ENCODE data around the gene CSNK1A1.

The CSNK1A1 gene

GRCh38 chr5:149457393-149457763, 93.9 kb downstream of the CSNK1A1 start:
- Histone ChIP-seq H3K36me3 (ENCODE audit: insufficient read depth, low read length) (no peaks in the 10 kb centered on the region), H3K27me3 (ENCODE audit: insufficient read depth, low read length, poor library complexity, severe bottlenecking) (no peaks in the 10 kb centered on the region), H3K9me3 (ENCODE audit: insufficient read depth, low read depth, low read length) (no peaks in the 10 kb centered on the region), H2AFZ (ENCODE audit: low read length) (no peak overlapping the region), H3K4me2 (ENCODE audit: low read depth, low read length, poor library complexity, severe bottlenecking) (no peak overlapping the region), H3K4me3 (ENCODE audit: low read length, poor library complexity, severe bottlenecking) (no peak overlapping the region), H3K4me1 (ENCODE audit: insufficient read depth, low read length, poor library complexity, severe bottlenecking) (peaks cover 8% of the 10 kb centered on the region), H3K9me2 (replicated peaks; ENCODE audit: low read depth, low read length) (no peaks in the 10 kb centered on the region), H4K20me1 (ENCODE audit: insufficient read depth, low read length, poor library complexity, severe bottlenecking) (no peaks in the 10 kb centered on the region), H3F3A (ENCODE audit: low read depth) (no peaks in the 10 kb centered on the region), H3K9ac (ENCODE audit: low read depth, low read length, poor library complexity, severe bottlenecking) (no peak overlapping the region), H3K79me2 (ENCODE audit: insufficient read depth, low read length) (no peaks in the 10 kb centered on the region)
- TF ChIP-seq, protein P1, sequence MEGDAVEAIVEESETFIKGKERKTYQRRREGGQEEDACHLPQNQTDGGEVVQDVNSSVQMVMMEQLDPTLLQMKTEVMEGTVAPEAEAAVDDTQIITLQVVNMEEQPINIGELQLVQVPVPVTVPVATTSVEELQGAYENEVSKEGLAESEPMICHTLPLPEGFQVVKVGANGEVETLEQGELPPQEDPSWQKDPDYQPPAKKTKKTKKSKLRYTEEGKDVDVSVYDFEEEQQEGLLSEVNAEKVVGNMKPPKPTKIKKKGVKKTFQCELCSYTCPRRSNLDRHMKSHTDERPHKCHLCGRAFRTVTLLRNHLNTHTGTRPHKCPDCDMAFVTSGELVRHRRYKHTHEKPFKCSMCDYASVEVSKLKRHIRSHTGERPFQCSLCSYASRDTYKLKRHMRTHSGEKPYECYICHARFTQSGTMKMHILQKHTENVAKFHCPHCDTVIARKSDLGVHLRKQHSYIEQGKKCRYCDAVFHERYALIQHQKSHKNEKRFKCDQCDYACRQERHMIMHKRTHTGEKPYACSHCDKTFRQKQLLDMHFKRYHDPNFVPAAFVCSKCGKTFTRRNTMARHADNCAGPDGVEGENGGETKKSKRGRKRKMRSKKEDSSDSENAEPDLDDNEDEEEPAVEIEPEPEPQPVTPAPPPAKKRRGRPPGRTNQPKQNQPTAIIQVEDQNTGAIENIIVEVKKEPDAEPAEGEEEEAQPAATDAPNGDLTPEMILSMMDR (conservative IDR thresholded peaks at IDR 0.05; ENCODE audit: low read length), result no peak
- no peak for TF ChIP-seq EZH2phosphoT487 (IDR thresholded peaks at IDR 0.05; ENCODE audit: borderline replicate concordance)

DNA sequence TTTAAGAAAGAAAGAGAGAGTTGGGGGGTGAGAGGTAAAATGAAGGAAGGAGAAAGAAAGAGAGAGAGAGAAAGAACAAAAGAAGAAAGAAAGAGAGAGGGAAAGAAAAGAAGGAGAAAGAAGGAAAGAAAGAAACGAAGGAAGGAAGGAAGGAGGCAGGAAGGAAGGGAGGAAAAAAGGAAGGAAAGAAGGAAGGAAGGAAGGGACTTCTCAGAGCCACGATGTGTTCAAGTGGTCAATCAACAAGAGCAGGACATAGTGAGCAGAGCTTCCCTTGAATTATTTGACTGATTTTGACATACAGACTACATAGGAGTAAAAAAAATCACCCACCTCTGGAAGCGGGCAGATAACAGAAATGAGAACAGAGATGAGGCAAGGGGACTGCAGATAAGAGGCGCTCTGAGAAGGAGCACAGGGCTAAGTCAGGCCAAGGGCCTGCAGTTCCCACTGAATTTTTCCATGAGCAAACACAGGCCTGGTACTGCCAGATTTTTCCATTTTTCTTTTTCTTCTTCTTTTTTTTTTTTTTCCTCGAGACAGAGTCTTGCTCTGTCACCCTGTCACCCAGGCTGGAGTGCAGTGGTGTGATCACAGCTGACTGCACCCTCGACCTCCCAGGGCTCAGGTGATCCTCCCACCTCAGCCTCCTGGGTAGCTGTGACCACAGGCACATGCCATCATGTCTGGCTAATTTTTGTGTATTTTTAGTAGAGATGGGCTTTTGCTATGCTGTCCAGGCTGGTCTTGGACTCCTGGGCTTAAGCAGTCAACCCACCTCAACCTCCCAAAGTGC, 94.4 kb downstream of the CSNK1A1 start:
- no peaks in the 10 kb centered on the region for H4K20me1 ChIP-seq (ENCODE audit: insufficient read depth, low read length, poor library complexity, severe bottlenecking)
- H3K9me3 ChIP-seq (ENCODE audit: insufficient read depth, low read depth, low read length), result no peaks in the 10 kb centered on the region
- no peaks in the 10 kb centered on the region for H3K79me2 ChIP-seq (ENCODE audit: insufficient read depth, low read length)
- H3K27me3 ChIP-seq (ENCODE audit: insufficient read depth, low read length, poor library complexity, severe bottlenecking), result no peaks in the 10 kb centered on the region
- H2AFZ ChIP-seq (ENCODE audit: low read length), result 0 out of 2 replicates have a peak overlapping the region, but pooled peaks have one; percentile 1
- no peaks in the 10 kb centered on the region for H3F3A ChIP-seq (ENCODE audit: low read depth)
- no peak overlapping the region for H3K4me3 ChIP-seq (ENCODE audit: low read length, poor library complexity, severe bottlenecking)
- H3K4me2 ChIP-seq (ENCODE audit: low read depth, low read length, poor library complexity, severe bottlenecking), result no peak overlapping the region
- TF ChIP-seq EZH2phosphoT487 (IDR thresholded peaks at IDR 0.05; ENCODE audit: borderline replicate concordance), result no peak
- TF ChIP-seq, protein P1 (conservative IDR thresholded peaks at IDR 0.05; ENCODE audit: low read length), result no peak
- no peak overlapping the region for H3K9ac ChIP-seq (ENCODE audit: low read depth, low read length, poor library complexity, severe bottlenecking)
- peaks cover 13% of the 10 kb centered on the region for H3K4me1 ChIP-seq (ENCODE audit: insufficient read depth, low read length, poor library complexity, severe bottlenecking)
- no peaks in the 10 kb centered on the region for H3K36me3 ChIP-seq (ENCODE audit: insufficient read depth, low read length)
- H3K9me2 ChIP-seq (replicated peaks; ENCODE audit: low read depth, low read length), result no peaks in the 10 kb centered on the region

DNA sequence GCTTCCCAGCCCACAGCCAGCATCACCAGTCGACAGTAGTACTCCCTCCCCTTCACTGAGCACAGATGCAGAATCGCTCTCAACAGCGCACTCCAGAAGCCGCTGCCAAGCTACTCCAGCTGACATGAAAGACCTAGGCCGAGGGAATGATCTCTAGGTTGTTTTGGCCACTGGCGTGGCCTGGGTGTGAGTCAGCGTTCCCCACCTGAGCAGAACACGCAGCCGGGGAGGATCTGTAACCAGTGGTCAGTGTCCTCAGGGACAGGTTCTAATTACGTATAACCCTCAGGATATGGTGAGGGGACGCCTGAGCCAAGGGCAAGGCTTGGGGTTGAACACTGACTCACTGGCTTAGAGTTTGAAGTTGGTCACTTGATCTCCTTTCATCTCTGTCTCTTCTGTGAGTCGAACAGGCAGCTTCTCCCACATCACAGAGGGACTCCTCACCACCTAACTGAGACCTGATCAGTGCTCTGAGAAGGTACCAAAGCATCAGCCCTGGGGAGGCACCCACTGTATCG, 95.3 kb downstream of the CSNK1A1 start:
- Histone ChIP-seq H3K27me3 (ENCODE audit: insufficient read depth, low read length, poor library complexity, severe bottlenecking) (no peaks in the 10 kb centered on the region), H3K4me1 (ENCODE audit: insufficient read depth, low read length, poor library complexity, severe bottlenecking) (peaks cover 13% of the 10 kb centered on the region), H3F3A (ENCODE audit: low read depth) (no peaks in the 10 kb centered on the region), H4K20me1 (ENCODE audit: insufficient read depth, low read length, poor library complexity, severe bottlenecking) (no peaks in the 10 kb centered on the region), H3K9me3 (ENCODE audit: insufficient read depth, low read depth, low read length) (no peaks in the 10 kb centered on the region), H3K79me2 (ENCODE audit: insufficient read depth, low read length) (no peaks in the 10 kb centered on the region), H3K4me2 (ENCODE audit: low read depth, low read length, poor library complexity, severe bottlenecking) (no peak overlapping the region), H2AFZ (ENCODE audit: low read length) (0 out of 2 replicates have a peak overlapping the region, but pooled peaks have one; percentile 1), H3K9ac (ENCODE audit: low read depth, low read length, poor library complexity, severe bottlenecking) (no peak overlapping the region), H3K9me2 (replicated peaks; ENCODE audit: low read depth, low read length) (no peaks in the 10 kb centered on the region), H3K36me3 (ENCODE audit: insufficient read depth, low read length) (no peaks in the 10 kb centered on the region), H3K4me3 (ENCODE audit: low read length, poor library complexity, severe bottlenecking) (no peak overlapping the region)
- no peak for TF ChIP-seq EZH2phosphoT487 (IDR thresholded peaks at IDR 0.05; ENCODE audit: borderline replicate concordance)
- TF ChIP-seq, protein P1 (conservative IDR thresholded peaks at IDR 0.05; ENCODE audit: low read length), result no peak

Data from Loucy (cell line).